ENCODE results near the gene GJC2.

GJC2 gene

GRCh38 chr1:228181645-228182034 lies 31.9 kb downstream of the GJC2 start:
- H2AFZ ChIP-seq (ENCODE audit: low read length) = no peak overlapping the region
- no peaks in the 10 kb centered on the region for H3K36me3 ChIP-seq (replicated peaks; ENCODE audit: insufficient read depth, low read length)
- no peaks in the 10 kb centered on the region for H4K20me1 ChIP-seq (ENCODE audit: insufficient read depth, low read length)
- no peak overlapping the region for H3K9ac ChIP-seq (ENCODE audit: low read length)
- no peak overlapping the region for H3K4me3 ChIP-seq (ENCODE audit: low read length)
- H3K27me3 ChIP-seq (replicated peaks; ENCODE audit: insufficient read depth, low read length) = no peaks in the 10 kb centered on the region
- no peak overlapping the region for H3K4me2 ChIP-seq (ENCODE audit: low read depth, low read length)
- no peaks in the 10 kb centered on the region for H3K9me2 ChIP-seq (replicated peaks; ENCODE audit: insufficient read depth, low read length)
- no peaks in the 10 kb centered on the region for H3K9me3 ChIP-seq (replicated peaks; ENCODE audit: insufficient read depth, low read length)
- no peaks in the 10 kb centered on the region for H3K79me2 ChIP-seq (ENCODE audit: low read length)
- no peak for DNase-seq
- TF ChIP-seq EZH2phosphoT487 (IDR thresholded peaks at IDR 0.05; ENCODE audit: low read length) = no peak
- TF ChIP-seq CTCF (IDR thresholded peaks at IDR 0.05; ENCODE audit: low read length) = no peak
- TF ChIP-seq EZH2 (optimal IDR thresholded peaks at IDR 0.05; ENCODE audit: low read depth, low read length) = no peak
- no peak overlapping the region for H3K27ac ChIP-seq (ENCODE audit: low read length)
- H3K4me1 ChIP-seq (ENCODE audit: low read length) = no peaks in the 10 kb centered on the region
- no peaks in the 10 kb centered on the region for H3F3A ChIP-seq (ENCODE audit: insufficient read depth, low read length)

- no peak for TF ChIP-seq EZH2phosphoT487 (IDR thresholded peaks at IDR 0.05; ENCODE audit: low read length)
- TF ChIP-seq EZH2 (optimal IDR thresholded peaks at IDR 0.05; ENCODE audit: low read depth, low read length) = no peak
- no peak for TF ChIP-seq CTCF (IDR thresholded peaks at IDR 0.05; ENCODE audit: low read length)
- Histone ChIP-seq H3K79me2 (ENCODE audit: low read length) (no peaks in the 10 kb centered on the region), H4K20me1 (ENCODE audit: insufficient read depth, low read length) (no peaks in the 10 kb centered on the region), H3F3A (ENCODE audit: insufficient read depth, low read length) (no peaks in the 10 kb centered on the region), H3K4me1 (ENCODE audit: low read length) (no peaks in the 10 kb centered on the region), H3K4me3 (ENCODE audit: low read length) (no peak overlapping the region), H3K27ac (ENCODE audit: low read length) (no peak overlapping the region), H3K9ac (ENCODE audit: low read length) (no peak overlapping the region), H3K4me2 (ENCODE audit: low read depth, low read length) (no peak overlapping the region), H3K9me2 (replicated peaks; ENCODE audit: insufficient read depth, low read length) (no peaks in the 10 kb centered on the region), H2AFZ (ENCODE audit: low read length) (no peak overlapping the region), H3K9me3 (replicated peaks; ENCODE audit: insufficient read depth, low read length) (no peaks in the 10 kb centered on the region), H3K27me3 (replicated peaks; ENCODE audit: insufficient read depth, low read length) (no peaks in the 10 kb centered on the region), H3K36me3 (replicated peaks; ENCODE audit: insufficient read depth, low read length) (no peaks in the 10 kb centered on the region)
- DNase-seq = no peak
Measured at GRCh38 chr1:228182296-228183030, 32.7 kb downstream of the GJC2 start.

- Histone ChIP-seq H2AFZ (ENCODE audit: low read length) (no peak overlapping the region), H3K36me3 (replicated peaks; ENCODE audit: insufficient read depth, low read length) (no peaks in the 10 kb centered on the region), H3K27ac (ENCODE audit: low read length) (no peak overlapping the region), H3K9ac (ENCODE audit: low read length) (no peak overlapping the region), H3K27me3 (replicated peaks; ENCODE audit: insufficient read depth, low read length) (no peaks in the 10 kb centered on the region), H3K79me2 (ENCODE audit: low read length) (no peaks in the 10 kb centered on the region), H3K4me2 (ENCODE audit: low read depth, low read length) (no peak overlapping the region), H3K4me3 (ENCODE audit: low read length) (no peak overlapping the region), H3K9me2 (replicated peaks; ENCODE audit: insufficient read depth, low read length) (no peaks in the 10 kb centered on the region), H3K9me3 (replicated peaks; ENCODE audit: insufficient read depth, low read length) (no peaks in the 10 kb centered on the region), H3F3A (ENCODE audit: insufficient read depth, low read length) (no peaks in the 10 kb centered on the region), H3K4me1 (ENCODE audit: low read length) (no peaks in the 10 kb centered on the region), H4K20me1 (ENCODE audit: insufficient read depth, low read length) (no peaks in the 10 kb centered on the region)
- TF ChIP-seq CTCF (IDR thresholded peaks at IDR 0.05; ENCODE audit: low read length) = no peak
- no peak for TF ChIP-seq EZH2phosphoT487 (IDR thresholded peaks at IDR 0.05; ENCODE audit: low read length)
- no peak for TF ChIP-seq EZH2 (optimal IDR thresholded peaks at IDR 0.05; ENCODE audit: low read depth, low read length)
- DNase-seq = no peak
Measured at GRCh38 chr1:228184152-228184551, 34.4 kb downstream of the GJC2 start.
